Transverse colon (tissue), 4 donors: ENCODE measurements around the gene PTH1R. TPM values are rescaled to one million over a fixed set of nuclear protein-coding genes. Genes with fewer than 3 reads are reported as not detected.

ENCODE experiments used
- DNase-seq: peaks from one replicate; pipeline ENCODE4 v3.0.0-alpha.2; 2019
- H3K27ac ChIP-seq, 4 donors: fragments of 200-600 bp; sonication (generic); 2 replicates each; pipeline ENCODE4 v1.5.1; 2016 to 2018; ENCODE audit warnings: inconsistent platforms in 4 of 4
- H3K27me3 ChIP-seq: fragments of 200-600 bp; sonication (generic); 2 replicates; pipeline ENCODE4 v1.5.1; 2017; ENCODE audit warnings: inconsistent platforms
- H3K36me3 ChIP-seq, 4 donors: fragments of 200-600 bp; sonication (generic); 2 replicates each; pipeline ENCODE4 v1.5.1; 2017 to 2019; ENCODE audit warnings: inconsistent platforms in 4 of 4
- H3K4me1 ChIP-seq, 4 donors: fragments of 200-600 bp; sonication (generic); 2 replicates each; pipeline ENCODE4 v1.5.1; 2017 to 2020; ENCODE audit warnings: inconsistent platforms in 4 of 4
- H3K4me3 ChIP-seq, 4 donors: fragments of 200-600 bp; sonication (generic); 1 replicate in 1 of 4; 2 replicates in 3 of 4; pipeline versions ENCODE4 v1.5.1 to v1.6.1; 2017 to 2019; ENCODE audit warnings: inconsistent platforms in 4 of 4
- H3K9me3 ChIP-seq, 2 donors: fragments of 200-600 bp; sonication (generic); 2 replicates each; pipeline ENCODE4 v1.5.1; 2017 to 2019; ENCODE audit warnings: inconsistent platforms in 2 of 2
- CTCF ChIP-seq, 5 experiments: fragments of 200-600 bp in 3 of 5; fragments of 450-650 bp in 2 of 5; sonication (generic) in 3 of 5; IDR thresholded peaks; 1 replicate in 2 of 5; 2 replicates in 3 of 5; pipeline ENCODE4 v1.5.1; 2016 to 2017; ENCODE audit warnings: antibody characterized with exemption in 5 of 5, inconsistent platforms in 3 of 5, mild to moderate bottlenecking in 2 of 5, moderate library complexity in 1 of 5
- EP300 ChIP-seq: sonication (generic); formaldehyde crosslinking; IDR thresholded peaks from one replicate; pipeline ENCODE4 v1.6.1; 2017; ENCODE audit warnings: antibody characterized with exemption, low read depth
- POLR2A ChIP-seq: fragments of 450-650 bp; IDR thresholded peaks from one replicate; pipeline ENCODE4 v1.6.1; 2016; ENCODE audit warnings: antibody characterized with exemption, mild to moderate bottlenecking, moderate library complexity
- POLR2AphosphoS5 ChIP-seq, 3 donors: sonication (generic); formaldehyde crosslinking; IDR thresholded peaks; one replicate each; pipeline ENCODE4 v1.6.1; 2016; ENCODE audit warnings: antibody characterized with exemption in 3 of 3
- WGBS, 2 donors: methylation state at CpG; one replicate each; pipeline ENCODE4 v1.1.5; 2018; ENCODE audit warnings: low coverage in 1 of 2; 5-methylcytosine and 5-hydroxymethylcytosine counted together
- in situ Hi-C, 4 donors: fragments of 200-750 bp; cut with MboI; loops; one replicate each; pipeline versions ENCODE4 v1.15.0 to v1.15.1; 2017; ENCODE audit warnings: low sequenced_read_pairs in 3 of 4, low pct_ligation_motif_present in 1 of 4, low pct_unique_long_range_greater_than_20kb in 1 of 4
- intact Hi-C: fragments of 100-400 bp; cut with DNase I; formaldehyde crosslinking; loops from one replicate; pipeline ENCODE4 v1.15.1; 2023; ENCODE audit warnings: low total_unique reads
- total RNA-seq, 4 donors: library from RNA; depleted of rRNA; stranded (reverse); fragments of >200 nt; gene quantifications; one replicate each; pipeline ENCODE4 v1.1.0, GENCODE V29; 2016

The PTH1R gene
- total RNA-seq, 4 donors from 2014 or later: 0.60 to 2.5 (median 1.4) TPM; not detected in 1

GRCh38 chr3:46860810-46861604 lies 16.5 kb upstream of the PTH1R start:
- intact Hi-C loops (loop anchor here (10.0 kb wide), 1 partner anchor 156 kb away; the partner anchor contains the start of gene TMIE), in situ Hi-C loops (loop anchor here in 3 of 4 donors (25.0 kb wide), 3 partner anchors 149 to 501 kb away; partner anchors contain the start of genes PRSS50 (in 1 of the 3) and TMIE (in 1 of the 3))
- DNase-seq: no peak
- H3K9me3 ChIP-seq: no peaks in the 10 kb centered on the region
- H3K36me3 ChIP-seq: no peaks in the 10 kb centered on the region
- no peaks in the 10 kb centered on the region for H3K27me3 ChIP-seq
- no peak overlapping the region for H3K4me3 ChIP-seq
- TF ChIP-seq POLR2AphosphoS5 (IDR thresholded peaks at IDR 0.05) (no peak), POLR2A (no peak), EP300 (no peak), CTCF (IDR thresholded peaks at IDR 0.05) (no peak)
- H3K4me1 ChIP-seq: no peaks in the 10 kb centered on the region
- WGBS, 2 donors: 90% methylated on average over 10 of the region's 10 CpGs; no CpG with 5 or more reads in 1 of the 2 donors
- no peak overlapping the region for H3K27ac ChIP-seq

- H3K4me3 ChIP-seq: no peak overlapping the region
- H3K27ac ChIP-seq: no peak overlapping the region
- H3K9me3 ChIP-seq: no peaks in the 10 kb centered on the region
- no peaks in the 10 kb centered on the region for H3K27me3 ChIP-seq
- DNase-seq: no peak
- 77 to 100% methylated on average over 1 to 12 of the region's 12 CpGs for WGBS, 2 donors
- no peaks in the 10 kb centered on the region for H3K36me3 ChIP-seq
- H3K4me1 ChIP-seq: no peaks in the 10 kb centered on the region
- TF ChIP-seq POLR2A (no peak), EP300 (no peak), POLR2AphosphoS5 (IDR thresholded peaks at IDR 0.05) (no peak), CTCF (IDR thresholded peaks at IDR 0.05) (no peak)
- intact Hi-C loops: loop anchor here (10.0 kb wide), 1 partner anchor 157 kb away; the partner anchor contains the start of gene TMIE
- in situ Hi-C loops: loop anchor here in 3 of 4 donors (25.0 kb wide), 3 partner anchors 149 to 501 kb away; partner anchors contain the start of genes PRSS50 (in 1 of the 3) and TMIE (in 1 of the 3)
Observed at GRCh38 chr3:46861605-46862368, 15.7 kb upstream of the PTH1R start.

- DNase-seq: no peak
- in situ Hi-C loops (loop anchor here in 3 of 4 donors (25.0 kb wide), 3 partner anchors 150 to 500 kb away; partner anchors contain the start of genes PRSS50 (in 1 of the 3) and TMIE (in 1 of the 3)), intact Hi-C loops (loop anchor here (10.0 kb wide), 1 partner anchor 158 kb away; the partner anchor contains the start of gene TMIE)
- 75 to 85% methylated on average over 2 to 7 of the region's 7 CpGs for WGBS, 2 donors
- Histone ChIP-seq H3K27ac (no peak overlapping the region), H3K27me3 (no peaks in the 10 kb centered on the region), H3K36me3 (no peaks in the 10 kb centered on the region), H3K4me3 (no peak overlapping the region), H3K4me1 (peaks cover 7% of the 10 kb centered on the region in 4 donors), H3K9me3 (no peaks in the 10 kb centered on the region)
- no peak for TF ChIP-seq CTCF (IDR thresholded peaks at IDR 0.05)
- TF ChIP-seq POLR2A: no peak
- TF ChIP-seq POLR2AphosphoS5 (IDR thresholded peaks at IDR 0.05): no peak
- TF ChIP-seq EP300: no peak
Observed at GRCh38 chr3:46862369-46863025, 15.0 kb upstream of the PTH1R start.
